ENCODE results near the gene PIK3CB.

DNA sequence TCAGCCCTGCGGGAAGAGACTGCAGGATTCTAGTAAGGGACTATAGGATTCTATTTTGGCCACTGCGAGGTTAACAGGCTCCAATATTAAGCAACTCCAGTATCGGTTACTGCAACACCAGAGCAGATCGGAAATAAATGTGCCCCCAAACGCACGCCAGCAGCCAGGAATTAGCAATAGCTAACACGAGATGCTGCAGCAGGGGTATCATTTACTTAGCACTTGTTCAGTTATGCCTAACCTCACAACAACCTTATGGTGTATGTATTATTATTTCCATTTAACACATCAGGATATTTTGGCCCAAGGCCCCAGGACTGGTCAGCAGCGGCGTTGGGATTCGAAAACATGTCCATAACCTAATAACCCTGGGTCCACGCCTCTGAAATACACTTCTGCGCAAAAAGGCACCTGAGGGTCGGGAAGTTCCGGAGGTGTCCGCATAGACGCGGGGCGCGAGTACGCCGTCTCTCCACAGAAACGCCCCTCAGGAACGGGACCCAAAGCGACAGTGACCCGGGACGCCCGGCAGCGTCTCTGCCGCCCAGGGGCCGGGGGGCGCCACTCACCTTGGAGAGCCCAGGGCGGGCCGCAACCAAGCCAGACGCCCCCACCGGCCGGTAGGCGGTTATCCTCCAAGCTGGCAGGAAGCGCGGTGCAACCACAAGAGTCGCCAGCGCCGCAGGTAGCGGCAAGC lies 681 bp downstream of the PIK3CB start:
- no peak for TF ChIP-seq EP300 (IDR thresholded peaks at IDR 0.05)
- no peak for TF ChIP-seq POLR2A (IDR thresholded peaks at IDR 0.05)
